NCI-H82 treated with DMSO at 0.1 percent for 48 hours (cell line): ENCODE measurements around the gene PRR15L.

Source experiments
- DNase-seq: peaks from one replicate; lab custom pipeline; 2025; ENCODE audit not compliant: unreplicated experiment; lab: John Stamatoyannopoulos, UW

Gene PRR15L

DNA sequence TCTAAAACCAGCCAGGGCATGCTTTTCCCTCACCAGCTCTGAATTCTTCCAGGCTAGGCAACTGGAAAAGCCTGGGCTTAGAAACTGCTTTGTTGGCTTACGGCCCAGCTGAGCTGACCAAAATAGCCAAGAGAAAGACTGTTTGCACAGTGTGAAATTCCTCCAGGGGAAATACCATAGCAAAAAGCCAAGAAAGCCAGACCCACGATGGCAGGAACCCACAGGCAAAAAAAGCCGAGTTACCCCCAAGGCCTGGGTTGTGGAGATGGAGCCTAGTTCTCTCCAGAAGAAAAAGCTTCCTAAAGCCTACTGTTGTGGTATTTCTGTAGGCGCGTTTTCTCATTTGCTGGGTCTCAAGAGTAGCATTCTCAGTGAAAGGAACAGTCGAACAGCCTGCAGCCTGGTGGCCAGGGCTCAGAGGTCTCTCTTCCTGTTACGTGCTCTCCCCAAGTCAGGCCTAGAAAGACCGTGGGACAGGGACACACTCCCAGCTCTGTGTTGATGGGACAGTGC, 52.4 kb downstream of the PRR15L start:
- DNase-seq, result no peak

DNA sequence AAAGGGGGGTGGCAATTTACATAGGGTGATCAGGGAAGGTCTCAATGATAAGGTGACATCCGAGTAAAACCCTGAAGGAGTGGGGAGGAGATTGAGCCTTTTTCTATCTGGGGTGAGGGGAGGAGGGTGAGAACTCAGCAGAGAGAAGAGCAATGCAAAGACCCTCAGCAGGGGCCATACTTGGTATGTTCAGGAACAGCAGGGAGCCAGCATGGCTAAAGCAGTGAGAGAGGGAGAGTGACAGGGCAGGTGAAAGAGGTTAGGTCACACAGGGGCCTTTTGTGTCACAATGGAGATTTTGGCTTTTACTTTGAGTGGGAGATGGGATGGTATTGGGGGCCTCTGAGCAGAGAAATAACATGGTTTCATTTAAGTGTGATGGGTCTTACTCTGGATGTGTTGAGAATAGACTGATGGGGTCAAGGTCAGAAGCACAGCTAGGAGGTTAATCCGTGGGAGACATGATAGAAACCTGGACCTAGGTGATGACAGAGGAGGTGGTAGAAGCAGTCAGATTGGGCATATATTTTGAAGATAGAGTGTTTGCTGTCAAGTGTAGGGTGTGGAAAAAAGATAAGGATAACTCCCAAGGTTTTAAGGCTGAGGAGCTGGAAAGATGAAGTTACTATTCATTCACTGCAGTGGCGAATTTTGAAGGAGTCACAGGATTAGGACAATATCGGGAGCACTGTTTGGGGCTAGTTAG, 55.5 kb downstream of the PRR15L start:
- DNase-seq, result no peak
